Pulmonary artery endothelial cell (primary cell): ENCODE results near the gene ASPHD2. TPM values are rescaled to one million over a fixed set of nuclear protein-coding genes. Genes with fewer than 3 reads are reported as not detected.

Experiments used
- DNase-seq: peaks from one replicate; pipeline ENCODE4 v3.0.0-alpha.2; 2011; ENCODE audit warnings: low read depth, low spot score
- total RNA-seq: library from RNA; depleted of rRNA; stranded (reverse); fragments of >200 nt; gene quantifications from 2 replicates; pipeline ENCODE4 v1.2.3, GENCODE V29; 2014

Gene ASPHD2
- total RNA-seq, 1 donor from 2014 or later, result 8.2 TPM

DNA sequence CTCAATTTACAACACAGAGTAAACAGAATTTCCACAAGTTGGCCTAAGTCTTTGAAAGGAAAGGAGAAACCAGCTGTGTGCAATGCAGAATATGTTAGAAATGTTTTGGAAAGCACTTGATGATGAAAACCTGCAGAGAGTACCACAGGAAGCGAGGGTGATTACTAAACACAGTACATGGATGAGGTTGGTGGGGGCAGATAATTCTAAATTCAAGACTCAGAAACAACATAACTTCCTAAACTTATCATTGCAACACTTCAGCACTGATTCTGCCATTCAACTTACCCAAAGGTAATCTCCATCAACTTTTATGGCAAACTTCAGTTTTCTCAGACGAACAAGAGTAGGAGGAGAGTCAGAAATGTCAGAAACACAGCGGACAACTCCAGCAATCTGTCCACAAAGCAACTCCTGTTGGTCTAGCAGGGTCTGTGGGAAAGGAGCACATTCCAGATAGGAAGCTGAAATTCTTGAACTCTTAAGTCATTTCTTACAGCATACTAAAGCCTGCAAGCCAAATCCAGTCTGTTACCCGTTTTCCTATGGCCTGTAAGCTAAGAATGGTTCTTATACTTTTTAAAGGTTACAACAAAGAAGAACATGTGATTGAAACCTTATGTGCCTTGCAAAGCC, 47.8 kb downstream of the ASPHD2 start:
- DNase-seq, result no peak

DNA sequence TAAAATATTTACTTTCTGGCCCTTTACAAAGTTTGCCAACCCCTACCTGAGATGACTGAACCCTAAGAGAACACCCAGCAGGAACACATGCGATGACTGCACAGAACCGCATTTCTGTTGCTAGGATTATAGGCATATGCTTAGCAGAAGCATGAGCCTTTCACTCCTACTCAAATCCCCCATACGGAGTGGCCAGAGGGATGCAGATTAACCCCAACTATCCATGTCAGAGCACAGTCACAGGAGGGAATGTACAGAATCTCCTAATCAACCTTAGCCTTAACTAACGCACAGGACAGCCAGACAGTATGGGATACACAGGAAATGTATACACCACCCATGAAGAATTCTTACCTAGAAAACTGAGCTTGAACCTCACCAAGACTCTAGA, 48.3 kb downstream of the ASPHD2 start:
- DNase-seq, result no peak

DNA sequence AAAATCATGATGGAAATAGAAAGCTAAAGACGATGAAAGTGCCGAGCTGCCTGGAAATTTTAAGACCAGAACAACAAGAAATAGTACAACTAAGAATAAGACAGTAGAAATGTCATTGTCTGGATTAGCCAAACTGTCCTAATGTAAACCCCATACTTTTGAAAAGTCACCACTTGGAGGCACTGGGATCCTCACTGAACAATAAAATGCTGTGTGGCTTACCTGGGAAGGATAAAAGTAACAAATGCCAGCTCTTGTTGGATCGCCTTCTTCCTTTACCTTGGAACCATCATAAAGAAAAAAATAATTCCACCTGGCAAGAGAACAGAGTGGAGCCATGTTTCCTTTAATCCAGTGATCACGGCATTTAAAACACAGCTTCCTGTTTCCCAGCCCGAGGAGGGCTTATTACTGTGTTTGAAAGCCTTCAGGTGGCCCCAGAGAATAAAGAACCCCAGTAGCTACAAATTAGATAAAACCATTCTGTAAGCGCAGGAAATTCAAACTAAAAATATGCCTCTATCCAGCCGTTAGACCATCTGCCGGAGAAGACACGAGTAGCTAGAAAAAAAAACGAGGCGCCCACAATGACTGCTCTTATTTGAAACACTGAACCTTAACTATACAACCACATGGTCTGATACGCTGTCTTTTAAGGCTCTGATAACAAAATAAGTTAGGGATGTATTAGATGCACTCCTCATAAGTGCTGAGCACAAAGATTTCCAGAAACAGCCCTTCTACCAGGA, 50.2 kb downstream of the ASPHD2 start:
- DNase-seq, result no peak

DNA sequence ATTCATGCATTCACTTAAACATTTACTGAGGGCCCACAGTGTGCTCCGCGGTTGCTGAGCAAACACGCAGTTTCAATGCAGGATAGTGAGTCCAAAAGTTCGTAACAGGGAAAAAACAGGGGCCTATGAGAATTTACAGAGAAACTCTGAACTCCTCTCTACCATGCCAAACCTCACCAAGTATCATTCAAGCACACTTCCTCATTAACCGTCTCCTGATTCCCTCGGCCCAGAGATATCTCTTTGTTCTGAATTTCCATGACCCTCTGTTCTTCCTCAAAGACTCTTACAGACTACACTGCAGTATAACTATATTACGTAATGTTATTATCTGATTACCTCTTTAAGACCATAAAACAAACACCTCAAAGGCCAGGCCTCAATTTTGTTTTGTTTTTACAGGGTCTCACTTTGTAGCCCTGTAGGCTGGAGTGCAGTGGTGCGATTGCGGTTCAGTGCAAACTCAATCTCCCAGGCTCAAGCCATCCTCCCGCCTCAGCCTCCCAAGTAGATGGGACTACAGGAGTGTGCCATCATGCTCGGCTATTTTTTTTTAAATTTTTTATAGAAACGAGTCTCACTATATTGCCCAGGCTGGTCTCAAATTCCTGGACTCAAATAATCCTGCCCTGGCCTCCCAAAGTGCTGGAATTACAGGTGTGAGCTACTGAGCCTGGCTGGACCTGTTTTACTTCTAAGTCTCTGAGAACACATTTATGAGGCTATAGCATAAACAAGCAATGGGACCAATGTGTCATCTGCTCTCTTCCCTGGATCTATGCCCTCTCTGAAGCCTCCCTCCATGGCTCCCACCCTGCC, 50.9 kb downstream of the ASPHD2 start:
- no peak for DNase-seq

DNA sequence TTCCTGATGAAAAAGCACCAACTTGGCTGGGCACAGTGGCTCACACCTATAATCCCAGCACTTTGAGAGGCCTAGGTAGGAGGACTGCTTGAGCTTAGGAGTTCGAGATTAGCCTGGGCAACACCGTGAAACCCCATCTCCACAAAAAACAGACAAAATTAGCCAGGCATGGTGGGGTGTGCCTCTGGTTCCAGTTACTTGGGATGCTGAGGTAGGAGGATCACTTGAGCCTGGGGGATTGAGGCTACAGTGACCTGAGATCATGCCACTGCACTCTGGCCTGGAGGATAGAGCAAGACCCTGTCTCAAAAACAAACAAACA, 51.5 kb downstream of the ASPHD2 start:
- DNase-seq, result no peak

DNA sequence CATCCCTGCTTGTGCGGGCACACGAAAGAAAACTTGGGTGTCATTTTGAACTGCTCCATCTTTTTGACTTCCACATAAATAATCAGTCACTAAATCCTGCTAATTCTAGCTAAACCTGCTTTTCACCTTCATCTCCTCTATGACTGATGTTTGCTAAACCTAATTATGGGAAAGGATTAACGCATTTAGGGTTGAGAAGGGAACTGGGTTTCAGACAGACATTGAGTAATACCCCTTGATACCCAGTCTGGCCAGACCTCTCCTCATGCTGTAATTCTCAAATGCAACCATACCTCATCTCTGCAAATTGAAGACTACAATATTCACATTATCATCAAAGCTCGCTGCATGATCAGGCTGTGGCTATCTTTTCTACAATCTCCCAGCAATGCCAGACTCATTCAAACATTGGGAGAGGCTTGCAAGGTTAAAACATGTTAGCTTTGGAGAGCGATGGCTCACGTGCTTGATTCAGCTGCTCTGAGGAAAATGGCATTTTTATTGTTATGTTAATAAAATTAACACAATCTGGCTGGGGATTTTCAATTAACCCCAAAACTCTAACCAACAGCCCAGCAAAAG, 52.1 kb downstream of the ASPHD2 start:
- DNase-seq, result no peak

DNA sequence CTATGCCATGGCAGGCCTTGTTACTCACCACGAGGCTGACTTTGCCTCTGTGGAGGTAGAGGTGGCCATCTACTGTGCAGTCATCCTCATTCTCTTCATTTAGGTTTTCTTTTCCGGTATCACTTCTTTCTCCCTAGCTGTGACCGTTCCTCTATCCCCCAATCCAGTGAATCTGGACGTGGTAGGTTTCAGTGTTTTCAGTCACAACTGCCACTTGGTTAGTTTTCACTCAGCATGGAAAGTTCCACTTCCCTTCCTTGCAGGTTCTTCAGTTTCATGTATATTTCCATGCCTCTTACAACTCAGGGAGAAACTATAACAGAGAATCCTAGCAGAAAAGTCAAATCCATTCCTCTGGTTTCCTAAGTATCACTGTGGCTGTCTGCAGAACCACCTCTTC, 52.6 kb downstream of the ASPHD2 start:
- DNase-seq, result no peak

DNA sequence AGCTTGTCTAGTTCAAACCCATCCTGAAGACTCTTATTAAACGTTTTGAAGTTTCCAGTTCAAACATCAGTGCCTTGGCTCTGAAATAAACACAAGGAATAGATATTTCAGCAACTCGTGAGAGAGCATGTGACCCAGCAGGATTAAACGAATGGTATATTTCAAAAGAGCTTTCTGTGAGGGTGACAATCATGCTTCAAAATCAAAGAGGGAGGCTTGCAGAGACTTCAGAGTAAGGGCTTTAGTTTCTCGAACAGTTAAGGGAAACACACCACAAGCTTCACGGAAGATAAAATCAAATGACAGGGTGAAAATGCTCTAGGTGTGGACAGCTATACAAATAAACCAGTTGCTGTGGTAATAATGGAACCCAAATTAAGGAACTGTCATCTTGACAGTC, 53.1 kb downstream of the ASPHD2 start:
- no peak for DNase-seq

DNA sequence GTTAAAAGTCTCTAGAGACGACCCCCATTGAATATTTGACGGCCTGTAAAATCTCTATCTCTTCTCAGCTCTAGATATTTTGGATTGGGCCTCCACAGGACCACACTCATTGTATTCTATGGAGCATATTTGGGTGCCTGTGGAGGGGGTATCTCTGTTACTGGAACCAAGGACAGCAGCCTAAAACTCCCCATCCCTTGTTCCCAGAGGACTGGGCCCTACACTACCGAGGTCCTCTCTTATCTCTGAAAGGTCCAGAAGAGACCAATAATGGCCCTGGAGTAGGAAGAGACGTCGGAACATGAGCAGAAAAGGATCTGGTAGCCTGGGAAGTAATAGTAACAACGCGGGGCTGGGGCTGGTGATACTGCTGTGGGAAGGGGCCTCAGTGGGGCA, 54.0 kb downstream of the ASPHD2 start:
- DNase-seq, result no peak

DNA sequence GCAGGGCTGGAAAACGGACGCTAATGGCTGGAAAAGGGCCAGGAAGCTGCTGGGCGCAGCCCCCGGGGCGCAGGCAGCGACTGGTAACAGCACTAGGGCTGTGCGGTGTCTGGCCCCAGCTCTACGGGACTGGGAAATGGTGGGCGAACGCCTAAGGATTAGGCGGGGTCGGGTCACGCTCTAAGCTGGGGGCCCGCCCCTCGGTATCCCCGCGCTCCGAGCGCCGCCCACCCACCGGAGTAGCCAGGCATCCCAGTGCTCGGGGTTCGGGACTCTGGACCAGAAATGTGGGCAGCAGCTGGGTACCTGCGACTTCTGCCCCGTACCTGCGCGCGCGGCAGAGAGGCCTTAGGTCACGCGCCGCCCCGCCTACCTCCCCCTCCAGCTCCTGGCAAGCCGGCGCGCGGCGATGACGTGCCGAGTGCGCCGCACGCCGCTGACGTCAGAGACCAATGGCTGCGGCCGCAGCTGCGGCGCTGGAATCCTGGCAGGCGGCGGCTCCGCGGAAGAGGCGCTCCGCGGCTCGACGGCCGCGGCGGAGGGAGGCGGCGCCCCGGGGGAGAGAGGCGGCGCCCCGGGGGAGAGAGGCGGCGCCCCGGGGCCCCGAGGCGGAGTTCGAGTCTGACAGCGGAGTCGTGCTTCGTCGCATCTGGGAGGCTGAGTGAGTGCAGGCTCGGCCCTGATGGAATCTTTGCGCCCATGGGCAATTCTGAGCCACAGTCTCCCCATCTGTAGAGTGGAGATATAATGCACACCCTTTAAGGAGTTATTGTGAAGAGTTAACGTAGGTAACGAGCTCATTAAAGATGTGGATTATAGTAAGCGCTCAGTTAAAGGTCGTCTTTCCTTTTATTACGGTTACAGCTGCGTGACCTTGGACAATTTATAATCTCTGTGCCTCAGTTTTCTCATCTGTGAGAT, 54.6 kb downstream of the ASPHD2 start, which contains the start of the genes HPS4 and SRRD:
Gene HPS4 (minus strand): TSS at position 345 of the 921 bp plus-strand sequence. CDS start 2,021 bp downstream, outside the sequence.
Gene SRRD (plus strand): TSS at position 439 of the 921 bp plus-strand sequence. CDS start 14 bp downstream, at position 453.
- peak; percentile 66 for DNase-seq

DNA sequence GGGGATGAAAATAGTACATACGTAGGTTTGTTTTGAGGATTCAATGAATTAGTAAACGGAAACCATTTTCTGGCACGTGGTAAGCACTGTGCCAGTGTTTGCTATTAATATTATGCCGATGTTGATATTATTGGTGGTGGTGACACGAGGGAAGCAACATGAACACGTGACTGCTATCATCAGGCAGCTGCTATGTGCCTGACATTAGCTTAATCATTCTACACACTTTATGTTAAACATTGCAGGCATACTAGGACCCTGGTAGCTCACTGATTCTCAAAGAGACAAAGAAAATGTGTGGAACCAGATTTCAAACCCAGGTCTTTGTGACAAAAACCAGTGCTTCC, 55.3 kb downstream of the ASPHD2 start:
- DNase-seq, result no peak

DNA sequence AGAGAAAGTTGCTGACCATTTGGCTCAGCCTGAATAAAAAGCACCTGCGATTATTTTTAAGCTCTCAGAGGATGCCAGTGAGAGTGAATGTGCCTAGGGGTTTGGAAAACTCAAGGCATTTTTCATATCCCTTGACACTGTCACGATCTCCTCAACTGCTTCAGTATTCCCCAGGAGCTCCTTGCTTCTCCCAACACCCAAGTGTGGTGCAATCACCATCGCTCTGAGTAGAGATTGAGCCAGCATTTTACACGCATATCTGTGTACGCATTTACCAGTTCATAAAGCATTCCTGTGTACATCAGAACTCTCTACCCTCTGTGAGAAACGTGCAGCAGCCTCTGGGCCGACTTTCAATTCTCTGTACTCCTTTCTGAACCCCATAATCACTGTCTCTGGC, 56.0 kb downstream of the ASPHD2 start:
- DNase-seq, result no peak

DNA sequence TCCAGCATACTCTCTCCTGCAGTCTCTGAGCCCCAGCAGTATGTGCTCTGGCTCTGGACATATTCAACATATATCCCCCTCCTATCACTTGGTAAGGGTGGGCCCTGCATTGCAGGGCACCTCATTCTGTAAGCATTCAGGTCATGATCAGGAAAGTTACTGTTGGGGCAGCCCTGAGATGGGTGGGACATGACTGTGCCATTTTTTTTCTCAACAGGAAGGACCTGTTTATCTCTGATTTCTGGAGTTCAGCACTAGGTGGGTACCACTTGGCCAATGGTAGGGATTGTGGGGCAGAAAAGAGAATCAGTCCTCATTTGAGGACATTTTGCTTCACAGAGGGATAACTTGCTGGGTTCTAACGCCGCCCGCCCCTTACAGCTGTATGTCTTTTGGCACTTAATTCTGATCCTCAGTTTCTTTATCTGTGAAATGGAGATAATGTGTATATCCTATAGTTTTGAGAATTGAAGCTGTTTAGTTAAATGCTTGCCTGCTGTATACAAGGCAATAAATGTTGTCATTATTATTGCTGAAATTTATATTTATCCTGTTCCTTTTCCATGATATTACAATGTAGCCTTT, 56.8 kb downstream of the ASPHD2 start:
- no peak for DNase-seq

DNA sequence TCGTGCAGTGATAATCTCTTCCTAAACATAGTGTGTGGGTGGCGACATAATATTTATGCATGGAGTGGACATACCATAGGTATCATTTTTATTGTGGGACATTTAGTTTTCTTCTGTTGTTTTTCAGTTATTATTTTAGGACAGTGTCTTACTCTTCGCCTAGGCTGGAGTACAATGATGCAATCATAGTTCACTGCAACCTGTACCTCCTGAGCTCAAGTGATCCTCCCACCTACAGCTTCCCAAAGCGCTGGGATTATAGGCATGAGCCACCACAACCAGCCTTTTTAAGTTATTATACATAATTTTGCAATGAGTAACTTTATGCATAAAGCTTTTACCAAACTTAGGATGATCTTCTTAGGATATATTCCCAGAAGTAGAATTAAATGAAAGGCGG, 57.3 kb downstream of the ASPHD2 start:
- DNase-seq, result no peak

DNA sequence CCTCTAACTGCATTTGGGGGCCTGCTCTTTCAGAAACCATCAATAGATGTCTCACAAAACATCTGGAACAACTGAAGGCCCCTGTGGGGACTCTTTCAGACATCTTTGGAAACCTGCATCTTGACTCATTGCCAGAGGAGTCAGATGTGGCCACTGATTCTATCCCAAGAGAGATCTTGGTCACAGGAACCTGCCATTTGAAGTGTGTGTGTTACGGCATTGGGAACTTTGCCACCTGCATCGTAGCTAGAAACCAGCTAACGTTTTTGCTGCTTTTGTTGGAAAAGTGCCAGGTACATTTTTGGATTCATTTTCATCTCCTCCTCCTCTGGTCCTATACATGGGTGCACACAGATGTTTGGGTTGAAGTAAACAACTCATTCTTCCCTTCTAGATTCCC, 58.9 kb downstream of the ASPHD2 start:
- DNase-seq, result no peak

DNA sequence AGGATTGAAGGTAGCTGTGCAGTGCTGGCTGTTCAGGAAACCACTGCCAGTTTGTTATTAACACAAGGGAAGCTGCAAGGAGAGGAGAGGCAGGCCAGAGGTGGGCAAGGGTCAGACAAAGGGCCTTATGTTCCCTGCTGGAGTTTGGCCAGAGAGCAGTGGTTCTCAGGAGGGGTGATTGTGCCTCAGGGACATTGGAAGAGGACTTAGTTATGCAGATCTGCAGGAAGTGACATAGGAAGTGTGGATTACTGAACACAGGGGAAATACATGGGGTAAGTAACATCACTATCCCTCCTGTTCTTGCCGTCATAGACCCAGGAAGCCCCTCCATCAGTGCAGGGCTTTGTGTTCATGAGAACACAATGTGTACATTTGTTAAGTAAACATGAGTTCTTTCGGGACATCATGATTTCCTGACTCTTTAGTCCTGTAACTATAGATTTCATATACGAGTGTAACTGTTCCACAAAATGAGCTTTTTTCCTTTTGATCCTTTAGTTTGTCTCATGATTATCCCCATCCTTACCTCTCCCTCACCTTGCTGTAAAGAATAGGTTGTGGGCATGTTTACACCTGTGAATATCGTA, 60.5 kb downstream of the ASPHD2 start:
- DNase-seq, result no peak

DNA sequence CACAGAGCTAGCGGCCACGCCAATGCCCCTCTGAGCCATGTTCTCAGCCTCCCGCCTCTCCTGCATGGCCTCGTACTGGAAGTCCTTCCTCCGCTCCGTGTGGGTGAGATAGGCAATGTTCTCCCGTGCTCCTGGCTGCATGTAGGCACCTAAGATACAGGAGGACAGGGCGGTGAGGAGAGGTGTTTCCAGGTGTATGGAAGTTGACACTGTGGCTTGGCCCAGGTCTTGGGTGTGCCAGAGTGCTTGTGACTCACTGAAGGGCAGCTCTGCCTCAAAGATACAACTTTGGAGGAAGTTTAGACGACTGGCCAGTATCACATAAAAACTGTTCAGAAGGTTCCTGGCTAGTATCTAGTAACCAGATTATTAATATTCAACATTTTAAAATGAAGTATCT, 63.2 kb downstream of the ASPHD2 start:
- no peak for DNase-seq

DNA sequence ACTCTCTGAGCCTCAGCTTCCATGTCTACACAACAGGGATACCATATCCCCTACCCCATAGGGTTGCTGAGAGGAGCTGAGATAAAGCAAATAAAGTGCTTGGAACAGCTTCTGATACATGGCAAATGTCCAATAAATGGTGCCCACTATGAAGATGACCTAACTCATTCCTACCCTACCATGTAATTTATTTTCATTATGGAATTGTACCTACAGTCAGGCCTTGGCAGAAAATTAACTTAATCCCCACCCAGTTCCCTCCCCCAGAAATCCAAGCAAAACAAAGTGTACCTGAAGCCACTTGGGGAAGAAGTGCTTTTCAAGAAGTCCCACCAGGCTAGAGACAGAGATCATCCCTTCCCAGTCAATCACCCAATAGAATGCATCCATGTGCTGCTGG, 65.4 kb downstream of the ASPHD2 start:
- DNase-seq, result no peak
